GM19324 (cell line): ENCODE results near the gene CRYBB3.

ENCODE experiments used
- ATAC-seq: cut with Tn5 transposase; IDR thresholded peaks from one replicate; pipeline ENCODE4 v1.9.1; 2021; ENCODE audit warnings: mild to moderate bottlenecking, moderate library complexity; ENCODE audit not compliant: unreplicated experiment, low FRiP score

CRYBB3 gene

DNA sequence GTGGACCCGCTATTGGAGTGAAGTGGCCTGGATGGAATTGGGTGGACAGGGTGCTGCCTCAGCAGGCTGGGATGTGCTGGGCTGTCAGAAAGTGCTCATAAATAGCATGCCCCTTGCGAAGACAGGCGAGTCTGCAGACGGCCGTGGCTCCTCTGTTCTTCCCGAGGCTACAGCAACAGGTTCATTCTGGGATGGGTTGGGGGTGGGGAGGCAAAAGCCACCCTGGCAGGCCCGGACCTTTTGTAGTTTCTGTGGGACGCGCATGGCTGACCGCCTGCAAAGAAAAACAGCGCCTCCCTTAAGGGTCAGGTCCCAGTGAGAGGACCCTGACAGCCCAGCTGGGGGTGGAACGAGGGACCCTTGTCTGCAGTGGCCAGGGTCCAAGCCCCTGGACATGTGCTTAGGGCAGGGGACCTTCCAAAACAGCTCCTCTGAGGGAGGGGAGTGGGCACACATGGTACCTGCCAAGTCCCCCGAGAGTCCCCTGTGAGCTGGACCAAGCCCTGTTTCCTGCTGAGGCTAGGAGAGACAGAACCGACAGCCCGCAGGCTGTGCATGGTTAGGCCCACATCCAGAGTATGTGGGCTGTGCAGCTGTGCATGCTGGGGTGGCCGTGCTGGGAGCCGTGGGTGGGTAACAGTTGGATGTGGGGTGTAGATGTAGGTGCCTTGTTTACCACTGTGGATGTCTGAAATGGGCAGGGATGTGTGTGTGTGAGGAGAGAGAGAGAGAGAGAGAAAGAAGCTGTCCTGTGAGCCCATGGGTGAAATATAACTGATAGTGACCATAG is at the start of gene CRYBB3:
Gene CRYBB3, plus strand, starts transcription at position 128 of the 790 bp plus-strand sequence. CDS start 1,539 bp downstream, outside the sequence.
- no peak for ATAC-seq

DNA sequence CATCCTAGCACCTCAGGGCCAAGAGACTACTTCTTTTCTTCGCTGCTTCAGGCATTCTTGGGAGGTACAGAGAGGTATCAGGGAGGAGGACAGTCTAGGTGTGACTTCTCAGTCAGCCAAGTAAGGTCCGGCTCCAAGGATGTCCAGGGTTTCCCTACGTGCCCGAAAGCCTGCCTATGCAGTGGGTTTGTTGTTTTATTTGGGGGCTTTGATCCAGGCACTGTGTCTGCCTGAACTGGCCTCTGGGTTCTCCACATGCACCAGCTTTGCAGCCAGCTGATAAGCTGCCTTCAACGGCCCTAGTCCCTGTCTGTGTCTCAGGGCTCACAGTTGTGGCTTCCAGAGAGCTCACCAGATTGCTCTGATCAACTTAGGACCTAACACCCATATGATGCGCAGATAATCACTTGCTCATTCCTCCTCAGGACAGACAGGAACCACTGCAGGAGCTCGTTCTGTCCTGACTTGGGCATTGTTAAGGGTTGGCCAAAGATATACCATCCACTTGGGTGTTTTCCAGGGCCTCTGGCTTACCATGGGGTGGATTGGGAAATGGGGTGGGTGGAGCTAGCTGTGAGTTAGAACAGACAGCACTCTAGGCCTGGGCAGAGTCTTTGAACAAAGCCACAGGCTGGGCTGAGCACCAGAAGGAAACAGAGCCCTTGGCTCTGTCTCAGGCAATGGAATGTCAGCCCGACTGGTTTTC is 45.5 kb upstream of the CRYBB3 start:
- ATAC-seq: no peak

DNA sequence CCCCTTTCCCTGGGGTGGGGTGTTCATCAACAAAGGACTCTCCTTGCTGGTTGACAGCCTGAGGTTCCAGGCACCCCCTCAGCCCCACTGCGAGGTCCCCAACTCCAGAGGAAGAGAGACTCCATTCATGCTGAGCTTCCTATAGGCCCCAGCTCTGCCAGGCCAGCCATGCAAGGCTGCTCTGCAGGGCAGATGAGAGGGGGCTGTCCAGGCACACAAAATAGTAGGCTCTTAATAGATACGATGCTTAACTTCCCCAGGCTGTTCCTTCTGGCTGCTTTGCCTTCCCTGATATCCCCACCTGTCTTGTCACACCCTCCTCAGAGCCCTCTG is 45.0 kb upstream of the CRYBB3 start:
- ATAC-seq: no peak

DNA sequence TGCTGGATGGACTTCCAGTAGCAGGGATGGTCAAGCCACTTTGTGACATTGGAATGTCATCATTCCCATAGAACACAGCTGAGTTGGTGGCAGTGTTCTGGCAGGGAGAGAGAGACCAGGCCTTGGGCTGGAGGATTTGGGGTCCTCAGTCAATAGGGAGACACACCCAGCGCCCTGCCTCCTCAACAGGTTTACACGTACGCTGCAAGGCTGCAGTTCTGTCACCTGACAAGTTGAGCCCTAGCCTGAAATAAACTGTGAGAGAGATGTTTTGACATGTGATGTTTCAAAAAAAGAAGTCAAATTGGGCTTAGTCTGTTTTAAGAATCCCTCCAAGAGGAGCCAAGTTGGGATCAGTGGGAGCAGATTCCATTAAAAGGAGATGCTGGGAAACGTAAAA is 42.9 kb upstream of the CRYBB3 start:
- ATAC-seq: no peak

DNA sequence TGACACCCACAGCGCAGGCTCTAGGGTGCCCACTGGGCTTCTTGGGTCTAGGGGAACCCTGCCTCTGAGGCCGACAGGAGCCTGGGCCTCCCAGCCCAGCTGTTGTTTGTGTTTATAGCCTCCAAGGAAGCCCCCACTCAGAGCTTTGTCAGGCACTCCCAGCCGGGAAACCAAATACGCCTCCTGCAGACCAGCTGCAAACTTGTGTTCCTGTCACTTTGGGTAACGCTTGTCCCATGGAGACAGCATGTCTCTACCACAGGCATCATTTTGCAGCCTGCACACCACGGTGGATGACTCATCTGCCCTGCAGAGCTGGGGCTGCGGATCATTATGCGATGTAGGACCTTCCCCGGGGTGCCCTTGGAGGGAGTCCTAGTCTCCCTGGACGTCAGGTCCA is 40.6 kb upstream of the CRYBB3 start:
- ATAC-seq: no peak

DNA sequence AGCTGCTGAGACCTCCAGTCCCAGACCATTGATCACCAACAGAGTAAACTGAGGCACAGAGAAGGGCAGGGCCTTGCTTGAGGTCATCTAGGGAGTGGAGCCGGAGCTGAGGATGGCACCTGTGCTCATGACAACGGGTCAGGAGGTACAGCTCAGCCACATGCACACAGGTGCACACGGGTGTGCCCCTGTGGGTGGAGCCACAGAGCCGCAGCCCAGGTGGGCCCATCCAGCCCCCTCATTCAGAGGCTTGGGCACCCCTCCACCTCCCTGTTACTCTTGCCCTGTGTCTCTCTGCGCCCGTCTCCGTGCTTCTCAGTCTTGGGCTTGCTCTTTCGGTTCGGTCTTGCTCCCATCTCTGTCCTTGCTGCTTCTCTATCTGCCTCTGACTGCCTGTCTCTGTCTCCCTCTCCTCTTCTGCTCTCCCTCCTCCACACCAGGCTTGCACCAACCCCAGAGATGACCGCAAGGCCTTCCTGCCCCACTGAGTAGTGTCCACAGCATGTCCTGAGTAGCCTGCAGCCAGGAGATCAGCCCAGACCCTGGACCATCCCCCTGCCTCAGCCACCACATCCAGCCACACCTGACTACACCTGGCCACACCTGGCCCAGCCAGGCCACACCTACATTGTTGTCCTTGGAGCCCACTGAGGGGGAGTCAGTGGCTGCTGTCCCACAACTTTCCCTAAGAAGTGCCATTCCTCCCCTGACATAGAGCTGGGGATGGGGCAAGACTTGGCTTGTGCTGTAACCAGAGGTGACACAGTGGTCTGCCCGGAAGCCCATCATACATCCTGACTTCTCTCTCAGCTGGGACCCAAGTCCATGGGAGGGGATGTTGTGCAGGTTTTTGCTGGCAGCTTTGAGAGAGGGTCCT is 39.3 kb upstream of the CRYBB3 start:
- ATAC-seq: no peak

DNA sequence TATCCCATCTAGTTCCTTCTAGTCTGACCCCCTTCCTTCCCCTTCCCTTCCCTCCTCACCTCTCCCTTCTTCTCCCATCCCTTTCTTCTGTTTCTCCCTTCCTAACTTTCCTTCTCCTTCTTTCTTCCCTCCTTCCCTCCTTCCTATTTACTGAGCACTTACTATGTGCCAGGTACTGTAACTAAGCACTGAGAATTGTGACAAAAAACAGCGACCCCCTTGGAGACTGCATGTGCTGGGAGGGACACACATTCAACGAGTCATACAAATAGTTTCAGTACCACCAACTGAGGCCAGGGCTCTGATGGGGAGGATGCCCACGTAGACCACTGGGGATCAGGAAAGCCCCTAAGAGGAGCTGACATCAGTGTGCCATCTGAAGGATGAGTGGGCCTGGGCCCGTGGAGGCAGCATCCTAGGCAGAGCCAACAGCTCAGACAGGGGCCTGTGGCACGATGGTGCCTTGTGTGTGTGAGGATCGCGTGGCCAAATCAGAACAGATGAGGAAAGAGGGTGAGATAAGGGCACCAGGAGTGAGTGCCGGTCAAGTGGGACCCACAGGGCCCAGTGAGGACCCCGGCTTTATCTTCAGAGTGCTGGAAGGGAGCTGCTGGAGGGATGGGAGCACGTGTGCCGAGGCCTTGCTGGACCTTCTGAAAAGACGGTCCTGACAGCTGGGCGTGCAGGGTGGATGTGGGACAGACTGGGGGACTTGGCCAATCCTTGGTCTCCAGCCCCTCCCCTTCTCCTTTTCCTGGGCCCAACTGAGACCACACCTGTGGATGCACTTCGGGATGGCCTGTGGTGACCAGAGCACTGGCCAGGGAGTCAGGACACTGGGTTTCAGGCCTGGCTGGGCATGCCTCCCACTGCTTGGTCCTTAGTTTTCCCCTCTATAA is 38.4 kb upstream of the CRYBB3 start:
- ATAC-seq: no peak

DNA sequence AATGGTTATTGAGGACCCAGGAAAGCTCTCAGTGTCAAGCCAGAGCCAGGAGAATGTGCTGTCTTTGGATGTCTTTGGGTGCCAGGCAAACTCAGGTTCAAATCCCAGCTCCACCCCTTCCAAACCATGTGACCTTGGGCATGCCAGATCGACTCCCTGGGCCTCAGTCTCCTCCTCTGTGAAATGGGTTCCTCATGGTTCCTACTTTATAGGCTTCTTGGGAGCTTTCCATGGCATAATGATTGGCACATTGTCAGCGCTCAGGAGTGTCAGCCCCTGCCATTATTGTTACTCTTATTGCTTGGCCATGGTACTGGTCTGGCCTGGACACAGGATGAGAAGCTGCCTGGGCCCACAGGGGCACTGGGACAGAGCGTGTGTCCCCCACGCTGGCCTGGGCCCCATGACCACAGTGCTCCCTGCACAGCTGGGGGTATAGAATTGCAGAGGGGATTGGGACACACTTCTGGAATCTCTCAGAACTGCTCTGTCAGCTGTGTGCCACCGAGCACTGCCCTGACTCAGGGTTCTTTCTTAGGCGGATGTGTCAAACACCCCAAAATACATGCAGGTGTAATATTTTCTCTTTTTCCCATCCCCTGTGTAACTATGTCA is 37.6 kb upstream of the CRYBB3 start:
- ATAC-seq: no peak

DNA sequence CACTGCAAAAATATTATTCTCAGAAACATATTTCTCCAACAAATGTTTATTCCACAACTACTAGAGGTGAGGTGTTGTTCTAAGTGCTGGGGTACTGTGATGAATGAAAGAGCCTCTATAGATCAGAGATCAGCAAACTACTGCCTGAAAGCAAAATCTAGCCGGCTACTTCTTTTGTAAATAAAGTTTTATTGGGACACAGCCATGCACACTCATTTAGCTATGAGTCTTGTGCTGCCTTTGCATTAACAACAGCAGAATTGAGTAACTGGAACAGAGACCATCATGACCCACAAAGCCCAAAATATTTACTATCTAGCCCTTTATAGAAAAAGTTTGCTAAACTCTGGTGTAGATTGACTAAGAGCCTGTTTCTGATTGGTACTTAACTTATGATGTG is 37.1 kb upstream of the CRYBB3 start:
- no peak for ATAC-seq

DNA sequence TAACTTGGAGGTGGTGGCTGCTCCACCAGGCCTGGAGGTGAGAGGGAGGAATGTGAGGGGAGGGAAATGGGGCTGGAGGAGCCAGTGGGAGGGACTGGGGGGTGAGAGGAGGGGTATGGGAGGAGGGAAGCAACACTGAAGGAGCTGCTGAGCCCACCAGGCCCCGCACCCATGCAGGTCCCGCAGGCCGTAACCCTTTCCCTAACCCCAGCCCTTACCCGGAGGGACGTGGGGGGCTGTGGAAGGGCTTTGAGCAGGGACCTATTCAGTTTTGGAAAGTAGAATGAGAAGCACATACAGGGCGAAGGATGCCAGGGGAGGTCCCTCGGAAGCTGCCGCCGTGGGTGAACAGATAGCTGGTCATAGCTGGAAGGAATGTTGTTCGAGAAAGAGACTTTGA is 33.9 kb upstream of the CRYBB3 start:
- no peak for ATAC-seq

DNA sequence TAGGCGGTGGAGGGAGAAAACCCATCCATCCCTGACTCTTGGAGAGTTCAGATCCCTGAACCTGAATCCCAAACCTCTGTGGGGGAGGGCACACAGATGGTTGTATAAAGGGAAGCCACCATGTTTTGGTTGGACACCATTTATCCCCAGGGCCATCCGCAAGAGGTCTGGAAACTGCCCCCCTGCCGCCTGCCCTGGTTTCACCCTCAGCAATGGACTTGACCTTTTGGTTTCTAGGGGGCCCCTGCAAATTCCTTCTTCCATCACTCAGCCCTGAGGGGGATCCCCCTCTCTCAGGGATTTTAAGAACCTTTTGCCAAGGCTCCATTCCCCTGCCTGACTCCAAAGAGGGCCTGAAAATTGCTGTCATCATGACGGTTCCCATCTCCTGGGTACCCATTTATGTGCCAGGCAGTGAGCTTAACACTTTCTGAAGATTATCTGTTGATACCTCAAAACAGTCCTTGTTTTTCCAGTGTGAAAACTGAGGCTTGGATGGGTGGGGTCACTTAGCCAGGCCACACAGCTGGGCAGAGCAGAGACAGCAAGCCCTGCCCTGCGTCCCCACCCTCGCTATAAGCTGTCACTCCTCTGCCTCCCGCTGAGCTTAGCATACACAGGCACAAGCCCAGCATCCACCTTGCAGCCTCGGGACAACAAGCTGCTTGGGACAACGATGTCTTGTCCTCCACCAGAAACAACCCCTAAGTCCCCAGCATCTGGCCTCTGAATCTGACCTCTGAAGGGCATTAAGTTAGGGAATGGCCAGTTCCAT is 33.2 kb upstream of the CRYBB3 start:
- ATAC-seq: no peak

DNA sequence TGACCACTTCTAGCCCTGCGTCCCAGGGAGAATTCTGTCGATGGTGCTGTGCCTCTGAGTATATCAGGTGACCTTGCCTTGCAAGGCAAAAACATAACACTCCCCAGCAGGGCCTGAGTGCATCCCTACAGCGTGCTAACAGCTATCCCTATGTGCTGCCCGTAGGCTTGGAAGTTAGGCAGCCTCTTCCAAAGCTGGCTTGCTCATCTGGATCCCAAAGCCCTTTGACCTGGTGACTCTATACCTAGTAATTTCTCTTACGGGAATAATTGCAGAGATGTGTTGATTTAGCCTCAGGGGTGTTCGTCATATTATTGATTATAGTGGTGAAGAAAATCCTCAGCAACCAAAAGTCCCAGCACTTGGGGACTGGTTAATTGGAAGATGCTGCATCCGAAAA is 32.6 kb upstream of the CRYBB3 start:
- no peak for ATAC-seq

DNA sequence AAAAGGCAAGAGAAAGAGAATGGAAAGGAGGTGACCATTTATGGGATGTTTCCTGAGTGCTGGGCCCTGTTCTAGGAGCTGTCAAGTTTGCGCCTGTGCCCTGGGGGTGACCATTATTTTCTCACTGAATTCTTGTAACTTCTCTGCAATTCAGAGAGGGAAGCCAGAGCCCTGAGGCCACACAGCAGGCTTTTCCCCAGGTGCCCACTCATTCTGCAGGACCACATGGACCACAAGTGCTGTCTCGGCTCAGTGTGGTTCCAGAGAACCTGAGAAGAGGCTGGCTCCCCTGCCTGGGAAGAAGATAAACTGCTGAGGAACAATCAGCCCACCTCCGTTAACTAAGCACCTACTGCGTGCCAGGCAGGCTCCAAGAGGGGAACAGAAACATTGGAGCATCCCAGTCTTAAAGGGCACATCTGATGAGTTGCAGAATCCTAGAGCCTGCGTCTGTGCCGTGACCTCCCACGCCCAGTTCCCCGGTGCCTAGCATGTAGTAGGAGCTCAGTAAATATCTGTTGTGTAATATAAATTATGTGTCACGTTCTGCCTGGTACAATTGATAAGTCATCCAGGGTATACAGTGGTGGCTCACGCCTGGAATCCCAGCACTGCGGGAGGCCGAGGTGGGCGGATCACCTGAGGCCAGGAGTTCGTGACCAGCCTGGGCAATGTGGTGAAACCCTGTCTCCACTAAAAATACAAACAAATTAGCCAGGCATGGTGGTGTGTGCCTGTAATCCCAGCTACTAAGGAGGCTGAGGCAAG is 31.6 kb upstream of the CRYBB3 start:
- ATAC-seq: no peak

DNA sequence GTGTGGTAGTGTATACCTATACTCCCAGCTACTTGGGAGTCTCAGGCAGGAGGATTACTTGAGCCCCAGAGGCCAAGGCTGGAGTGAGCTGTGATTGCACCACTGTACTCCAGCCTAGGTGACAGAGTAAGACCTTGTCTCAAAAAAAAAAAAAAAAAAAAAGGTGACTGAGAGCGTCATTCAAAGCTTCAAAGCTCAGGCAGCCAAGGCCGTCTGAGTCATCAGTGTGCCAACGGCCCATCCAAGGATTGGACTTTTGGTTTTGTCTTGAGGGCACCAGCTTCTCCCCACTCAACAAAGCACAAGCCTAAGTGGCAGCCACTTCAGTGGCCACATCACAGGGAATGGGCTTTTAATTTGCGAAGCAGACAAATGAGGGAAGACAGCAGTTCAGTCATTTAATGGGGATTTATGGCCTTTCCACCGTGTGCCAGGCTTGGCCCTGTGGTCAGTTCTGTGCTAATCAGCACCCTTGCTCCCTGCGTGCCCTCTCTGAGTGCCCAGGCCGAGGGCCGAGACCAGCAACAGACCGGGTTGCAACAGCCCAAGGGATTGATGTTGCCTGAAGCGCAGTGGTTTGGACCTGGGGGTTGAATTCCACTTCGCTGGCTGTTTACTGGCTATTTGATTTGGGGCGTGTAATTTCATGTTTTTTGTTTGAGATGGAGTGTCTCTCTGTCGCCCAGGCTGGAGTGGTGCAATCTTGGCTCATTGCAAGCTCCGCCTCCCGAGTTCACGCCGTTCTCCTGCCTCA is 30.2 kb upstream of the CRYBB3 start:
- ATAC-seq: no peak

DNA sequence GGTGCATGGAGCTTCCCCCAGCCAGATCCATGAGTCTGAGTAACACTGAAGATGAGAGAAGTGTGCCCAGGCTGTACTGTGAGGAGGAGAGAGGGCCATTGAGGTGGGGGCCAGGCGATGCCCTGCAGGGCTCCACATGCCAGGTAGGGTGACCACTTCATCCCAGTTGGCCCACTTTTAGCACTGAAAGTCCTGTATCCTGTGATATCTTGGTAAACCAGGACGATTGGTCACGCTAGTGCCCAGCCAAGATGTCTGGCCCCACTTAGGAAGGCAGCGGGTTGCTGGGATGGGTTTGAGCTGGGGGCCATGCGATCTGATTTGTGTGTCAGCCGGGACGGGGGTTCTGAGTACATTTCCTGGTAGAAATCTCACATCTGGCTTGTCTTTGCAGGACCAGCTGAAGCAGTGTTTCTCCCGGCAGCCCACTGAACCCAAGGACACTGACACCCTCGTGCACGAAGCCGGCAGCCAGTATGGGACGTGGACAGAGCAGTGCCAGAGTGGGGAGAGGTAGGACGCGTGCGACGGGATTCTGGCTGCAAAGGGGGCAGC is 29.2 kb upstream of the CRYBB3 start:
- no peak for ATAC-seq

DNA sequence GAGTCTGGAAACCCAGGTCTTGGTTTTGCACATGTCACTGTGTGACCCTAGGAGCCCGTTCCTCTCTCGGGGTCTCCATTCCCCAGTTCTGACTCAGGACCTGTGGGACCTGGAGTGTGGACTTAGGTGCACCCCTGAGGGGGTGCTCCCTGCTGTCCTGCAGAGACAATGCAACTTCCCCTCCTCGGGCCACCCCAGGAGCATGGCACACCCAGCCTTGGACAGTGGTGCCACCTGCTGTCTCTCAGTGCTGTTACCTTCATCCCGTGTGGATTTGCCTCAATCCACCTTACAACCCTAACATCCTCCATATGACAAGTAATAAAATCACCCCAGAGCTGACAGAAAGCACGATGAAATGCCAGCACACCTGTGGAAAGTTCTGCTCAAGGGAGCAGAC is 27.5 kb upstream of the CRYBB3 start:
- ATAC-seq: no peak

DNA sequence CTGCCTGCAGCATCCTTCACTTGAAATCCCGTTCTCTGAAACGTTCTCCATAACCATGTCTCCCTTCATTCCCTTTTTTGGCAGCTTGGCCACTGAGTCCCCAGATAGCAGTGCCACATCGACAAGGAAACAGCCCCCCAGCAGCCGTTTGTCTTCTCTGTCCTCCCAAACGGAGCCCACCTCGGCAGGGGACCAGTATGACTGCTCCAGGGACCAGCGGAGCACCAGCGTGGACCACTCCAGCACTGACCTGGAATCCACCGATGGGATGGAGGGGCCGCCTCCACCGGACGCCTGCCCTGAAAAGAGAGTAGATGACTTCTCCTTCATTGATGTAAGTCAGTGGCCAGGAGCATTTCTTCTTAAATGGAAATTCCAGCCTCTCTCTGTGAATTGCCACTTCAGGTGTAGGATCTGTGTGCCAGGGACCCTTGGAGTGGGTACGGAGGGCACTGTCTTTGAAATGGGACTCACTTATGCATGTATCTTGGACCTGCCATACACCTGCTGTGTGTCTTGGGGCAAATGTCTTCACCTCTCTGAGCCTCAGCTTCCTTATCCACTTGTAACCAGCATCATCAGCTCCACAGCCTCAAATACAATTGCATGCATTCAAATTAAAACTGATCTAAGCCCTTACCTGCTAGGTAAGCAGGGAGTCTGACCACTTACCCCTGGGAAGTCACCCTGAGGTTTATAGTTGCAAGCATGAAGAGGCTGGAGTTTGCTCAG is 25.3 kb upstream of the CRYBB3 start:
- ATAC-seq: no peak
